Muscle layer of colon (tissue), 2 donors: ENCODE measurements around the gene TOMM7.
"Not testable (repeated sequence)": the region's sequence is repeated elsewhere in the genome, so short reads cannot be mapped to it uniquely, and the experiment has no call there.

ENCODE experiments used
- H3K27ac ChIP-seq: one replicate; pipeline ENCODE4 v1.7.0; 2013; ENCODE audit warnings: low read depth, mild to moderate bottlenecking, low read length, moderate library complexity
- H3K27me3 ChIP-seq, 2 donors: one replicate each; pipeline ENCODE4 v1.7.0; 2013; ENCODE audit warnings: low read length in 2 of 2, mild to moderate bottlenecking in 2 of 2; ENCODE audit not compliant: insufficient read depth in 2 of 2, control insufficient read depth in 1 of 2
- H3K36me3 ChIP-seq: one replicate; pipeline ENCODE4 v1.7.0; 2013; ENCODE audit warnings: mild to moderate bottlenecking, low read length; ENCODE audit not compliant: insufficient read depth
- H3K4me1 ChIP-seq: one replicate; pipeline ENCODE4 v1.7.0; 2013; ENCODE audit warnings: mild to moderate bottlenecking, low read length; ENCODE audit not compliant: insufficient read depth
- H3K4me3 ChIP-seq, 2 donors: one replicate each; pipeline ENCODE4 v1.7.0; 2013; ENCODE audit warnings: low read length in 2 of 2, low read depth in 1 of 2, mild to moderate bottlenecking in 1 of 2, moderate library complexity in 1 of 2
- H3K9ac ChIP-seq: one replicate; pipeline ENCODE4 v1.7.0; 2013; ENCODE audit warnings: low read length
- H3K9me3 ChIP-seq: one replicate; pipeline ENCODE4 v1.7.0; 2013; ENCODE audit warnings: mild to moderate bottlenecking, low read length
- donor health status: abdominal sarcoma.
- donor health status: Adenocarcinoma of cecum.

The TOMM7 gene

GRCh38 chr7:22793593-22794462 is 28.8 kb downstream of the TOMM7 start:
- H3K4me1 ChIP-seq: no peaks in the 10 kb centered on the region
- H3K9ac ChIP-seq: no peak overlapping the region
- H3K27me3 ChIP-seq: no peaks in the 10 kb centered on the region
- H3K9me3 ChIP-seq: no peaks in the 10 kb centered on the region
- H3K36me3 ChIP-seq: no peaks in the 10 kb centered on the region
- no peak overlapping the region for H3K4me3 ChIP-seq
- no peak overlapping the region for H3K27ac ChIP-seq

DNA sequence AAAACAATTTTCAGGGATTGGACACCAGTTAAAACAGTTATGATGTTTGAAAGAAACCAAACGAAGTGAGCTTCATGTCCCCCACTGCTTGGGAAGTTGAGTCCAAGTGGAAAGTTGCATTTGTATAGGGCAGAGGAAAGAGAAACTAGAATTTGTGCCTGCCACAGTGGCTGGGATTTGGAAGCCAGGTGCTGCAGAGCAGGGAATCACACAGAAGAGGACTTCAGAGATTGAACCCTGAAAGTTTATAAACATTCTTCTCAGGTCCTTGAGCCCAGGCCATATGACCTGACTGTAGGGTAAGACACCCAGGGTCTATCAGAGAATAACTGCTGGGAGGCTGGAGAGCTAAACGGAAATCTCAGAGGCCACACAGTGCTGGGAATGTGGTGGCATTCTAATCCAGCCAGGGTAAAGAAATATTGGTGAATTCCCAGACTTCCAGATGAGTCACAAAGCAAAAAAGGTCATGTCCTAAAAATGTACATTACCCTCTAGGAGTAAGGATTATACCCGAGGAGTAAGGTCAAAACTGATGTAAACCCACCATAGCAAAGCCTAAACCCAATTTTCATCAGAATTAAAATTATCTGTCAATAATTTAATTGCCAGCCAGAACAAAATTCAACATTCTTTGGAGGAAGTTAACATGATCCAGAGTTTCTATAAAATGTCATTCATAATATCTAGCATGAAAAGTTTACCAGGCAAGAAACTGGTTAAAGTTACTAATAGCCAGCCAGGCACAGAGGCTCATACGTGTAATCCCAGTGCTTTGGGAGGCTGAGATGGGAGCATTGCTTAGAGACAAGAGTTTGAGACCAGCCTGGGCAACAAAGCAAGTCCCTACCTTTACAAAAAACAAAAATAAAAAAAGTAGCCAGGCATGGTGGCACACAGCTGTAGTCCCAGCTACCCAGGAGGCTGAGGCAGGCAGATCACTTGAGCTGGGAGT is 31.2 kb downstream of the TOMM7 start:
- no peaks in the 10 kb centered on the region for H3K9me3 ChIP-seq
- no peaks in the 10 kb centered on the region for H3K27me3 ChIP-seq
- no peak overlapping the region for H3K9ac ChIP-seq
- no peaks in the 10 kb centered on the region for H3K36me3 ChIP-seq
- no peak overlapping the region for H3K4me3 ChIP-seq
- H3K4me1 ChIP-seq: no peaks in the 10 kb centered on the region
- no peak overlapping the region for H3K27ac ChIP-seq

- not testable (repeated sequence) for H3K9me3 ChIP-seq, H3K27ac ChIP-seq, H3K36me3 ChIP-seq, H3K27me3 ChIP-seq, H3K4me3 ChIP-seq, H3K4me1 ChIP-seq, H3K9ac ChIP-seq
These were observed 32.0 kb downstream of the TOMM7 start for GRCh38 chr7:22790640-22791039.

- no peaks in the 10 kb centered on the region for H3K4me1 ChIP-seq
- H3K36me3 ChIP-seq: no peaks in the 10 kb centered on the region
These were observed 34.7 kb downstream of the TOMM7 start for GRCh38 chr7:22787951-22788350.

DNA sequence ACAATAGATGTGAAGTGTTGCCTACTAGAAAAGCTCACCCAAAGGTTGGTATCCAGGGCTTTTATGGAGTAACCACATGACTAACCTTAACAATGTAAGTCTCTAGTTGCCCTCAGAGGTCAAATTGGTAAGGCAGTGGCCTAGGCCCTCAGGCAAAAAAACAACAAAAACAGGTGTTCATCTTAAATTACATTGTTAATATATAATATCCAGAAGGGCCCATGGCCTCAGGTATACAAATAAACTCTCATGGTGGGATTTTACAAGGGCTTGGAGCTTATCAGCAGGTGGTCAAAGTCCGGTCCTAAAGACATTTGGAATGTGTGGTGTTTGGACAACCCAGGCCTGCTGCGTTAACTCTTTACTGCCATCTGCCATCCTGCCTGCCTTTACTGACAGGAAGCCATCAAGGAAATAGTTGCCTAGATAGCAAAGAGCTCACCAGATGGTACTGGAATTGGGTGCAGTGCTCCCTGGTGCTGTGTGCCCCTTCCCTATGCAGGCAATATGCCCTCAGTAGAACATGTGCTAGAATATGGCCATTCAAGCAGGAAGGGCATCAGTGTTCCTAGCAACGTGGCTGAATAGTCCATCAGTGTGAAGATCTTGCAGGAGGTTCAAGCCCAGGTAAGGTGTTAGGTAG is 36.2 kb downstream of the TOMM7 start:
- Histone ChIP-seq H3K27me3 (no peaks in the 10 kb centered on the region), H3K9ac (no peak overlapping the region)

More at GRCh38 chr7:22787951-22788350, 34.7 kb downstream of the TOMM7 start:
- no peak overlapping the region for H3K4me3 ChIP-seq
- H3K9ac ChIP-seq: no peak overlapping the region
- no peak overlapping the region for H3K27ac ChIP-seq
- no peaks in the 10 kb centered on the region for H3K9me3 ChIP-seq
- H3K27me3 ChIP-seq: no peaks in the 10 kb centered on the region

DNA sequence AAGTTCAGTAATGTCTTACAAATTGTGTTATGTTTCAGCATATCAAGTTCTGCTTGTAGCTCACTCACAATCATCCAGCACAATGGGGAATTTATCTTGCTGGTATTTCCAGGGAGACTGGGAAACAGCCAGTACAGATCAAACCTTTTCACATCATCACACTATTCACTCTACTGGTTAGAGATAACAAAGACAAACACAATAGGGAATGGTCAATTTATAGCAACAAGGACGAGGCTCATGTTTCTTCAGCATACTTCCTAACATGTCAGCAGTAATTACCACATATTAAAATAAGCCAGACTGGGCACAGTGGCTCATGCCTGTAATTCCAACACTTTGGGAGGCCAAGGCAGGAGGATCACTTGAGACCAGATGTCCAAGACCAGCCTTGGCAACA is 38.3 kb downstream of the TOMM7 start:
- Histone ChIP-seq H3K27me3 (no peaks in the 10 kb centered on the region), H3K4me3 (no peak overlapping the region), H3K36me3 (no peaks in the 10 kb centered on the region), H3K27ac (no peak overlapping the region), H3K4me1 (no peaks in the 10 kb centered on the region), H3K9me3 (no peaks in the 10 kb centered on the region), H3K9ac (no peak overlapping the region)

More for the DNA sequence above, 36.2 kb downstream of the TOMM7 start:
- no peaks in the 10 kb centered on the region for H3K36me3 ChIP-seq
- H3K4me1 ChIP-seq: no peaks in the 10 kb centered on the region
- no peak overlapping the region for H3K27ac ChIP-seq
- no peaks in the 10 kb centered on the region for H3K9me3 ChIP-seq
- no peak overlapping the region for H3K4me3 ChIP-seq

DNA sequence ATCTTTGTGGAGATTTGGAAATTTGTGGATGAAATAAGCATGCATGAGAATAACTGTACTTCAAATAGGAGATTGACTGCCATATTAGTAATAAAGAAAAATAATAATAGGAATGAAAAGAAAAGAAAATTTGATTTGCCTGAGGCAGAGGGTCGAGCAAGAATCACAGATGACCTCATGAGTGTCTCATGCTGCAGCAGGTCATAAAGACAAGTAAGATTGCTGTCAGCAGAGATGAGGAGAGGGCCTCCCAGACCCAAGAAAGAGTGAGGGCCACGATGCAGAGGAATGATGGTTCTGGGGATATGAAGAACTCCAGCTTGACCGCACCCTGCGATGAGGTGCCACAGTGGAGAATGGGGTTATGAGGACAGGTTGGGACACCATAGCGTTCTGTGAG is 39.2 kb downstream of the TOMM7 start:
- H3K9me3 ChIP-seq: no peaks in the 10 kb centered on the region
- no peak overlapping the region for H3K4me3 ChIP-seq
- no peak overlapping the region for H3K9ac ChIP-seq
- H3K27me3 ChIP-seq: no peaks in the 10 kb centered on the region
- H3K36me3 ChIP-seq: no peaks in the 10 kb centered on the region
- H3K27ac ChIP-seq: no peak overlapping the region
- H3K4me1 ChIP-seq: no peaks in the 10 kb centered on the region

GRCh38 chr7:22782616-22783232 is 39.9 kb downstream of the TOMM7 start:
- H3K9me3 ChIP-seq: no peaks in the 10 kb centered on the region
- H3K36me3 ChIP-seq: no peaks in the 10 kb centered on the region
- no peak overlapping the region for H3K4me3 ChIP-seq
- no peaks in the 10 kb centered on the region for H3K4me1 ChIP-seq
- no peaks in the 10 kb centered on the region for H3K27me3 ChIP-seq
- no peak overlapping the region for H3K9ac ChIP-seq
- no peak overlapping the region for H3K27ac ChIP-seq

DNA sequence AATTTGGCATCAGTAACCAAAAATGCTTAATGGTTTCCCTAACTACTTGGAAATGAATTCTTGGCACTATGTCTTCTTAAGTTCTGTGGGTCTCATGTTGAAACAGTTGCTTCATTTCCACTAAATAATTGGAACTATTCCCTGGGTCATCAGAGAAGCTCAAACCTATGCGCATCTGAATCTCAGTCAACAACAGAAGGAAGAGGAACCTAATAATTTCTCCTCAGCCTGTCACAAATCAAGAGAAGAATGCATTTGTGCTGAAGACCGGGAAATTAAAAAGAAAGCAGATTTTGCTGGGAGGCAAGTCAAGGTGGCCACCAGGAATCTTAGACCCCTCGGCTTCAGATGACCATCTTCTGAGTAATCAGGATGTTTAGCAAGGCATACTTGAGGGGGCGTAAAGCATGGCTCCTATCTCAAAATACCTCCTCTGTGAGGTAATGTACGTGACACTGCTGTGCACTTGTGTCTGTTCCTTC is 41.4 kb downstream of the TOMM7 start:
- H3K9me3 ChIP-seq: no peaks in the 10 kb centered on the region
- H3K36me3 ChIP-seq: no peaks in the 10 kb centered on the region
- H3K4me1 ChIP-seq: no peaks in the 10 kb centered on the region
- no peaks in the 10 kb centered on the region for H3K27me3 ChIP-seq
- H3K4me3 ChIP-seq: no peak overlapping the region
- no peak overlapping the region for H3K9ac ChIP-seq
- H3K27ac ChIP-seq: no peak overlapping the region

DNA sequence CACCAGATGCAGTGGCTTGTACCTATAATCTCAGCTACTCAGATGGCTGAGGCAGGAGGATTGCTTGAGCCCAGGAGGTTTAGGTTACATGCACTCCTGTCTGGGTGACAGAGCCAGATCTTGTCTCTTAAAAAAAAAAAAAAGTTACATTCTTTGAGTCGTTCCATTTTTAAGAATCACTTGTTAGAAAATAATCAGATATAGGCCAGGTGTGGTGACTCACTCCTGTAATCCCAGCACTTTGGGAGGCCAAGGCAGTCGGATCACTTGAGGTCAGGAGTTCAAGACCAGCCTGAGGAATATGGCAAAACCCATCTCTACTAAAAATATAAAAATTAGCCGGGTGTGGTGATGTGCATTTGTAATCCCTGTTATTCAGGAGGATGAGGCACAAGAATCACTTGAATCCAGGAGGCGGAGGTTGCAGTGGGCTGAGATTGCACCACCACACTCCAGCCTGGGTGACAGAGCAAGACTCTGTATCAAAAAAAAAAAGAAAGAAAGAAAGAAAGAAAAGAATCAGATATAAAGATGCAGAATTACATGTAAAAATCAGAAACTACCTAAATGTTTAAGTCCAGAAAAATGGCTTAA is 42.8 kb downstream of the TOMM7 start:
- H3K36me3 ChIP-seq, H3K4me3 ChIP-seq, H3K9me3 ChIP-seq, H3K27me3 ChIP-seq, H3K4me1 ChIP-seq, H3K27ac ChIP-seq, H3K9ac ChIP-seq: not testable (repeated sequence)
